A549 (cell line): ENCODE results near the gene TANK. TPM values are rescaled to one million over a fixed set of nuclear protein-coding genes. Genes with fewer than 3 reads are reported as not detected.
A peak's percentile ranks its signal among the peaks of the same experiment; 100 is the strongest.

Source experiments
- ATAC-seq, 2 experiments: fragments of 200-7000 bp in 1 of 2; fragments of >200 bp in 1 of 2; cut with Nextera tagmentation in 1 of 2; cut with Tn5 transposase in 1 of 2; 3 replicates each; pipeline versions ENCODE4 v1.8.0 to v1.9.1; 2018 to 2020; ENCODE audit warnings: mild to moderate bottlenecking in 1 of 2, moderate library complexity in 1 of 2
- CTCF ChIA-PET: fragments of 300-600 bp; sonication (Branson Sonifier 250); formaldehyde crosslinking; extraction: SDS; loops from one replicate; lab custom pipeline; 2021; ENCODE audit warnings: antibody characterized with exemption, inconsistent platforms; lab: Yijun Ruan, JAX
- POLR2A ChIA-PET: fragments of 350-600 bp; formaldehyde crosslinking; extraction: SDS; loops from one replicate; lab custom pipeline; 2021; ENCODE audit warnings: antibody characterized with exemption, inconsistent platforms; lab: Yijun Ruan, JAX
- DNase-seq, 2 experiments: peaks; one replicate each; pipeline versions ENCODE4 v3.0.0 to v3.0.0-alpha.2; 2011 to 2016; ENCODE audit warnings: low read depth in 1 of 2, low spot score in 1 of 2
- FAIRE-seq: peaks from 2 replicates; lab custom pipeline; 2011; peaks lifted over from hg19 to GRCh38; lab: Jason Lieb, UNC
- H3K27ac ChIP-seq, 2 experiments: fragments of >200 bp; sonication (Bioruptor Twin); formaldehyde crosslinking; 3 replicates each; pipeline ENCODE4 v1.5.1; 2016 to 2017
- H3K4me1 ChIP-seq: fragments of >200 bp; sonication (Bioruptor Twin); formaldehyde crosslinking; 3 replicates; pipeline ENCODE4 v1.6.1; 2016
- H3K4me2 ChIP-seq: fragments of >200 bp; sonication (Bioruptor Twin); formaldehyde crosslinking; 3 replicates; pipeline ENCODE4 v1.6.1; 2016
- H3K4me3 ChIP-seq: fragments of >200 bp; sonication (Bioruptor Twin); formaldehyde crosslinking; 3 replicates; pipeline ENCODE4 v1.5.1; 2016
- H3K9me3 ChIP-seq: fragments of >200 bp; sonication (Bioruptor Twin); formaldehyde crosslinking; 3 replicates; pipeline ENCODE4 v1.6.1; 2016
- BHLHE40 ChIP-seq: IDR thresholded peaks from 2 replicates; pipeline ENCODE4 v1.6.1; 2012; ENCODE audit warnings: low read depth, low read length, inconsistent platforms
- CBX2 ChIP-seq: fragments of 200-600 bp; sonication (generic); IDR thresholded peaks from 2 replicates; pipeline ENCODE4 v1.6.1; 2016; ENCODE audit warnings: low read depth, mild to moderate bottlenecking, borderline replicate concordance
- CEBPB ChIP-seq, 2 experiments: fragments of >200 bp in 1 of 2; sonication (Bioruptor Twin) in 1 of 2; formaldehyde crosslinking in 1 of 2; IDR thresholded peaks; 2 replicates each; pipeline ENCODE4 v1.6.1; 2012 to 2016
- EHF ChIP-seq: fragments of 250-450 bp; sonication (Bioruptor Pico); IDR thresholded peaks from 2 replicates; pipeline ENCODE4 v1.5.0; 2020; ENCODE audit warnings: mild to moderate bottlenecking
- FOSL2 ChIP-seq, 2 experiments: fragments of 450-650 bp in 1 of 2; fragments of >200 bp in 1 of 2; sonication (Bioruptor Twin) in 1 of 2; formaldehyde crosslinking; IDR thresholded peaks; 2 replicates each; pipeline versions ENCODE4 v1.5.0 to v1.6.1; 2016 to 2020; ENCODE audit warnings: mild to moderate bottlenecking in 1 of 2, moderate library complexity in 1 of 2
- HEYL ChIP-seq: fragments of 250-450 bp; sonication (Bioruptor Pico); IDR thresholded peaks from 2 replicates; pipeline ENCODE4 v1.8.0; 2021; ENCODE audit warnings: mild to moderate bottlenecking, moderate library complexity
- JUNB ChIP-seq: fragments of >200 bp; sonication (Bioruptor Twin); formaldehyde crosslinking; IDR thresholded peaks from 2 replicates; pipeline ENCODE4 v1.6.1; 2016
- KDM5A ChIP-seq: fragments of 200-600 bp; sonication (generic); IDR thresholded peaks from 2 replicates; pipeline ENCODE4 v1.6.1; 2016; ENCODE audit warnings: antibody characterized with exemption, mild to moderate bottlenecking
- NR3C1 ChIP-seq: fragments of >200 bp; sonication (Bioruptor Twin); formaldehyde crosslinking; IDR thresholded peaks from 3 replicates; pipeline ENCODE4 v1.6.1; 2017
- POLR2AphosphoS2 ChIP-seq: conservative IDR thresholded peaks from 2 replicates; pipeline ENCODE4 v1.6.1; 2012; ENCODE audit warnings: low read length, improper control_type of control experiment, inconsistent platforms
- RAD21 ChIP-seq, 2 experiments: fragments of >200 bp in 1 of 2; sonication (Bioruptor Twin) in 1 of 2; formaldehyde crosslinking in 1 of 2; IDR thresholded peaks in 1 of 2; conservative IDR thresholded peaks in 1 of 2; 2 replicates in 1 of 2; 3 replicates in 1 of 2; pipeline ENCODE4 v1.6.1; 2012 to 2018; ENCODE audit warnings: inconsistent platforms in 1 of 2
- RARB ChIP-seq: fragments of 250-450 bp; sonication (Bioruptor Pico); IDR thresholded peaks from 2 replicates; pipeline ENCODE4 v1.8.0; 2021; ENCODE audit warnings: mild to moderate bottlenecking, moderate library complexity
- RNF2 ChIP-seq: fragments of 200-600 bp; sonication (generic); IDR thresholded peaks from 2 replicates; pipeline ENCODE4 v1.6.1; 2016; ENCODE audit warnings: low read depth, mild to moderate bottlenecking, antibody characterized with exemption, moderate library complexity, borderline replicate concordance
- TFCP2L1 ChIP-seq: fragments of 250-450 bp; sonication (Bioruptor Pico); IDR thresholded peaks from 2 replicates; pipeline ENCODE4 v1.5.0; 2021; ENCODE audit warnings: mild to moderate bottlenecking
- TP53 ChIP-seq: fragments of 250-450 bp; sonication (Bioruptor Pico); IDR thresholded peaks from 2 replicates; pipeline ENCODE4 v1.5.0; 2021; ENCODE audit warnings: mild to moderate bottlenecking, moderate library complexity
- WGBS: methylation state at CpG from one replicate; pipeline ENCODE4 v1.1.6; 2017; ENCODE audit errors: missing lambda C conversion rate; 5-methylcytosine and 5-hydroxymethylcytosine counted together
- polyA plus RNA-seq, 4 experiments: library from polyadenylated mRNA; depleted of rRNA in 3 of 4; stranded (reverse); fragments of >200 nt; fragmentation: RNase III in 1 of 4; extraction: RNeasy Plus Mini Kit Qiagen cat#74134 plus additional on column Dnase treatment in 1 of 4; gene quantifications; 2 replicates in 3 of 4; 3 replicates in 1 of 4; pipeline ENCODE4 v1.2.3, GENCODE V29; 2011 to 2017
- TF ChIP-seq, protein P1 (sequence below): fragments of 250-450 bp; sonication (Bioruptor Pico); IDR thresholded peaks from 2 replicates; pipeline ENCODE4 v1.5.0; 2021; ENCODE audit warnings: mild to moderate bottlenecking, moderate library complexity, borderline replicate concordance
- TF ChIP-seq, protein P2 (sequence below): fragments of >200 bp; sonication (Bioruptor Twin); formaldehyde crosslinking; IDR thresholded peaks from 3 replicates; pipeline ENCODE4 v1.6.1; 2016
- TF ChIP-seq, protein P3 (sequence below): fragments of 250-450 bp; sonication (Bioruptor Pico); IDR thresholded peaks from 2 replicates; pipeline ENCODE4 v1.5.0; 2020; ENCODE audit warnings: low read depth, mild to moderate bottlenecking, moderate library complexity
- TF ChIP-seq, protein P4 (sequence below): fragments of >200 bp; sonication (Bioruptor Twin); formaldehyde crosslinking; IDR thresholded peaks from 3 replicates; pipeline ENCODE4 v1.5.1; 2016
- TF ChIP-seq, protein P5 (sequence below): IDR thresholded peaks from 2 replicates; pipeline ENCODE4 v1.6.1; 2012; ENCODE audit warnings: low read depth, borderline replicate concordance
- TF ChIP-seq, protein P6 (sequence below): fragments of 200-600 bp; sonication (generic); IDR thresholded peaks from 2 replicates; pipeline ENCODE4 v1.6.1; 2016; ENCODE audit warnings: antibody characterized with exemption, mild to moderate bottlenecking, moderate library complexity
- TF ChIP-seq, protein P7 (sequence below): IDR thresholded peaks from 2 replicates; pipeline ENCODE4 v1.6.1; 2012

Gene TANK
- polyA plus RNA-seq, 2 of the 4 experiments (the other 2 are of a cell fraction): 59.6 to 76.3 TPM

DNA sequence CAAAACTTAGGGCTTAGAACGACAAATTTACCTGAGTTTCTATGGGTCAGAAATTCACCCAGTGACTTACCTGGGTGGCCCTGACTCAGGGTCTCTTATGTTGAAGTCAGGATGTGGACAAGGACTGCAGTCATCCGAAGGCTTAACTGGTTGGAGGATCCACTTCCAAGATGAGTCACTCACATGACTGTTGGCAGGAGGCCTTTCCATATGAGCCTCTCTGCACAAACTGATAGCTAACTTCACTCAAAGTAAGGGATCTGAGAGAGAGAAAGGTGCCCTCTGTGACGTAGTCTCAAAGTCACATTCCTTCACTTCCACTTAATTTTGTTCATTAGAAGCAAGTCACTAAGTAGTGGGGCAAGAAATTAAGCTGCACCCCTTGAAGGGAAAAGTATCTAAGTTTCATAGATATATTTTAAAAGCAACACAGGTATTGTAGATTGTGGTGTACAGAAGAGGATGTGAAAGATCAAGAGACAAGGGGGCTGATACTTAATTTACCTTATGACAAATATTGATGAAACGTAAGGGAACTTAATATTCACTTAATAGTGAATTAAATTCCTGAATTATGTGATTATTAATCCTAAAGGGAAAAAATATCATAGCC lies 48.4 kb downstream of the TANK start:
- FAIRE-seq (no peak), ATAC-seq (peak; percentile 89 to 90), DNase-seq (peak; percentile 1 to 50)
- H3K4me2 ChIP-seq: peak overlapping the region; percentile 6; the same call in 1 of the 3 replicates
- ChIA-PET POLR2A (no interaction called here), CTCF (no interaction called here)
- H3K27ac ChIP-seq: no peak overlapping the region
- TF ChIP-seq EHF (CRISPR knock-in tag): no peak
- no peak for TF ChIP-seq KDM5A
- TF ChIP-seq, protein P1, sequence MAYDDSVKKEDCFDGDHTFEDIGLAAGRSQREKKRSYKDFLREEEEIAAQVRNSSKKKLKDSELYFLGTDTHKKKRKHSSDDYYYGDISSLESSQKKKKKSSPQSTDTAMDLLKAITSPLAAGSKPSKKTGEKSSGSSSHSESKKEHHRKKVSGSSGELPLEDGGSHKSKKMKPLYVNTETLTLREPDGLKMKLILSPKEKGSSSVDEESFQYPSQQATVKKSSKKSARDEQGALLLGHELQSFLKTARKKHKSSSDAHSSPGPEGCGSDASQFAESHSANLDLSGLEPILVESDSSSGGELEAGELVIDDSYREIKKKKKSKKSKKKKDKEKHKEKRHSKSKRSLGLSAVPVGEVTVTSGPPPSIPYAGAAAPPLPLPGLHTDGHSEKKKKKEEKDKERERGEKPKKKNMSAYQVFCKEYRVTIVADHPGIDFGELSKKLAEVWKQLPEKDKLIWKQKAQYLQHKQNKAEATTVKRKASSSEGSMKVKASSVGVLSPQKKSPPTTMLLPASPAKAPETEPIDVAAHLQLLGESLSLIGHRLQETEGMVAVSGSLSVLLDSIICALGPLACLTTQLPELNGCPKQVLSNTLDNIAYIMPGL (CRISPR knock-in tag): no peak
- no peak; the same call in 1 of the 2 replicates for TF ChIP-seq FOSL2 (IDR thresholded peaks at IDR 0.05)
- peak; percentile 51 for TF ChIP-seq FOSL2 (CRISPR knock-in tag; IDR thresholded peaks at IDR 0.05)
- TF ChIP-seq, protein P2, sequence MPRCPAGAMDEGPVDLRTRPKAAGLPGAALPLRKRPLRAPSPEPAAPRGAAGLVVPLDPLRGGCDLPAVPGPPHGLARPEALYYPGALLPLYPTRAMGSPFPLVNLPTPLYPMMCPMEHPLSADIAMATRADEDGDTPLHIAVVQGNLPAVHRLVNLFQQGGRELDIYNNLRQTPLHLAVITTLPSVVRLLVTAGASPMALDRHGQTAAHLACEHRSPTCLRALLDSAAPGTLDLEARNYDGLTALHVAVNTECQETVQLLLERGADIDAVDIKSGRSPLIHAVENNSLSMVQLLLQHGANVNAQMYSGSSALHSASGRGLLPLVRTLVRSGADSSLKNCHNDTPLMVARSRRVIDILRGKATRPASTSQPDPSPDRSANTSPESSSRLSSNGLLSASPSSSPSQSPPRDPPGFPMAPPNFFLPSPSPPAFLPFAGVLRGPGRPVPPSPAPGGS: no peak
- TF ChIP-seq BHLHE40: no peak
- no peak for TF ChIP-seq CBX2
- TF ChIP-seq NR3C1: no peak
- WGBS: 58% methylated on average over 4 of the region's 4 CpGs
- H3K9me3 ChIP-seq: no peaks in the 10 kb centered on the region
- H3K4me3 ChIP-seq: no peak overlapping the region
- peaks cover 22% of the 10 kb centered on the region for H3K4me1 ChIP-seq

DNA sequence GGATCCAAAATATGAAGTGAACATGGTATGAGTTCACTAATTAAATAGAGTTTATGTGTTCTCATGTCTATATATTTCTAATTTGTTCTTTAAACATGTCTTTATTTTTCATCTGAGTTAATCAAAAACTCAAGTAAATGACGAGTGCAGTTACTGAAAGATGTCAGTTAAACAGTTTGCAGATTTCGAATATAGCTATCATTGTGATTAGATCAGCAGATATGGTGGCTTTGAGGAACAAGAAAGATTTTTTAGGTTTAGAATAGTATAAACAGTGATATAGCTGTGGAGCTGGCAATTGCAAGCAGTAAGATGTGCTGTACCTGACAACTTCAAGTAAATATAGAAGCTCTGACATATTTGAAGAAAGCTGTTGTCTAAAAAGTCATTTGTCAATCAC lies 49.7 kb downstream of the TANK start:
- Histone ChIP-seq H3K4me2 (no peak overlapping the region), H3K27ac (no peak overlapping the region)
- no peak for ATAC-seq
- TF ChIP-seq RAD21 (conservative IDR thresholded peaks at IDR 0.05 in 1 of 2, IDR thresholded peaks at IDR 0.05 in 1 of 2) (no peak), CEBPB (IDR thresholded peaks at IDR 0.05) (no peak), JUNB (no peak), POLR2AphosphoS2 (no peak), TP53 (CRISPR knock-in tag) (no peak), TFCP2L1 (CRISPR knock-in tag) (no peak), HEYL (CRISPR knock-in tag) (no peak), RARB (no peak), RNF2 (no peak)
- TF ChIP-seq, protein P3, sequence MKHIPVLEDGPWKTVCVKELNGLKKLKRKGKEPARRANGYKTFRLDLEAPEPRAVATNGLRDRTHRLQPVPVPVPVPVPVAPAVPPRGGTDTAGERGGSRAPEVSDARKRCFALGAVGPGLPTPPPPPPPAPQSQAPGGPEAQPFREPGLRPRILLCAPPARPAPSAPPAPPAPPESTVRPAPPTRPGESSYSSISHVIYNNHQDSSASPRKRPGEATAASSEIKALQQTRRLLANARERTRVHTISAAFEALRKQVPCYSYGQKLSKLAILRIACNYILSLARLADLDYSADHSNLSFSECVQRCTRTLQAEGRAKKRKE: no peak
- TF ChIP-seq, protein P4, sequence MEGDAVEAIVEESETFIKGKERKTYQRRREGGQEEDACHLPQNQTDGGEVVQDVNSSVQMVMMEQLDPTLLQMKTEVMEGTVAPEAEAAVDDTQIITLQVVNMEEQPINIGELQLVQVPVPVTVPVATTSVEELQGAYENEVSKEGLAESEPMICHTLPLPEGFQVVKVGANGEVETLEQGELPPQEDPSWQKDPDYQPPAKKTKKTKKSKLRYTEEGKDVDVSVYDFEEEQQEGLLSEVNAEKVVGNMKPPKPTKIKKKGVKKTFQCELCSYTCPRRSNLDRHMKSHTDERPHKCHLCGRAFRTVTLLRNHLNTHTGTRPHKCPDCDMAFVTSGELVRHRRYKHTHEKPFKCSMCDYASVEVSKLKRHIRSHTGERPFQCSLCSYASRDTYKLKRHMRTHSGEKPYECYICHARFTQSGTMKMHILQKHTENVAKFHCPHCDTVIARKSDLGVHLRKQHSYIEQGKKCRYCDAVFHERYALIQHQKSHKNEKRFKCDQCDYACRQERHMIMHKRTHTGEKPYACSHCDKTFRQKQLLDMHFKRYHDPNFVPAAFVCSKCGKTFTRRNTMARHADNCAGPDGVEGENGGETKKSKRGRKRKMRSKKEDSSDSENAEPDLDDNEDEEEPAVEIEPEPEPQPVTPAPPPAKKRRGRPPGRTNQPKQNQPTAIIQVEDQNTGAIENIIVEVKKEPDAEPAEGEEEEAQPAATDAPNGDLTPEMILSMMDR: no peak
- TF ChIP-seq, protein P5, sequence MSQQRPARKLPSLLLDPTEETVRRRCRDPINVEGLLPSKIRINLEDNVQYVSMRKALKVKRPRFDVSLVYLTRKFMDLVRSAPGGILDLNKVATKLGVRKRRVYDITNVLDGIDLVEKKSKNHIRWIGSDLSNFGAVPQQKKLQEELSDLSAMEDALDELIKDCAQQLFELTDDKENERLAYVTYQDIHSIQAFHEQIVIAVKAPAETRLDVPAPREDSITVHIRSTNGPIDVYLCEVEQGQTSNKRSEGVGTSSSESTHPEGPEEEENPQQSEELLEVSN: no peak
- TF ChIP-seq, protein P6, sequence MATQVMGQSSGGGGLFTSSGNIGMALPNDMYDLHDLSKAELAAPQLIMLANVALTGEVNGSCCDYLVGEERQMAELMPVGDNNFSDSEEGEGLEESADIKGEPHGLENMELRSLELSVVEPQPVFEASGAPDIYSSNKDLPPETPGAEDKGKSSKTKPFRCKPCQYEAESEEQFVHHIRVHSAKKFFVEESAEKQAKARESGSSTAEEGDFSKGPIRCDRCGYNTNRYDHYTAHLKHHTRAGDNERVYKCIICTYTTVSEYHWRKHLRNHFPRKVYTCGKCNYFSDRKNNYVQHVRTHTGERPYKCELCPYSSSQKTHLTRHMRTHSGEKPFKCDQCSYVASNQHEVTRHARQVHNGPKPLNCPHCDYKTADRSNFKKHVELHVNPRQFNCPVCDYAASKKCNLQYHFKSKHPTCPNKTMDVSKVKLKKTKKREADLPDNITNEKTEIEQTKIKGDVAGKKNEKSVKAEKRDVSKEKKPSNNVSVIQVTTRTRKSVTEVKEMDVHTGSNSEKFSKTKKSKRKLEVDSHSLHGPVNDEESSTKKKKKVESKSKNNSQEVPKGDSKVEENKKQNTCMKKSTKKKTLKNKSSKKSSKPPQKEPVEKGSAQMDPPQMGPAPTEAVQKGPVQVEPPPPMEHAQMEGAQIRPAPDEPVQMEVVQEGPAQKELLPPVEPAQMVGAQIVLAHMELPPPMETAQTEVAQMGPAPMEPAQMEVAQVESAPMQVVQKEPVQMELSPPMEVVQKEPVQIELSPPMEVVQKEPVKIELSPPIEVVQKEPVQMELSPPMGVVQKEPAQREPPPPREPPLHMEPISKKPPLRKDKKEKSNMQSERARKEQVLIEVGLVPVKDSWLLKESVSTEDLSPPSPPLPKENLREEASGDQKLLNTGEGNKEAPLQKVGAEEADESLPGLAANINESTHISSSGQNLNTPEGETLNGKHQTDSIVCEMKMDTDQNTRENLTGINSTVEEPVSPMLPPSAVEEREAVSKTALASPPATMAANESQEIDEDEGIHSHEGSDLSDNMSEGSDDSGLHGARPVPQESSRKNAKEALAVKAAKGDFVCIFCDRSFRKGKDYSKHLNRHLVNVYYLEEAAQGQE: no peak
- TF ChIP-seq, protein P7, sequence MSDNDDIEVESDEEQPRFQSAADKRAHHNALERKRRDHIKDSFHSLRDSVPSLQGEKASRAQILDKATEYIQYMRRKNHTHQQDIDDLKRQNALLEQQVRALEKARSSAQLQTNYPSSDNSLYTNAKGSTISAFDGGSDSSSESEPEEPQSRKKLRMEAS: no peak
- TF ChIP-seq, all 56 proteins: peak for 0
- peaks cover 17% of the 10 kb centered on the region for H3K4me1 ChIP-seq
- no peak overlapping the region for H3K4me3 ChIP-seq
- DNase-seq: no peak
- CTCF ChIA-PET: no interaction called here
- peak; percentile 43 for FAIRE-seq
- H3K9me3 ChIP-seq: no peaks in the 10 kb centered on the region
- POLR2A ChIA-PET: no interaction called here
- 88% methylated on average over 2 of the region's 2 CpGs for WGBS
